Pancreas (tissue), 10 donors: ENCODE measurements around the gene SLC2A8. TPM values are rescaled to one million over a fixed set of nuclear protein-coding genes. Genes with fewer than 3 reads are reported as not detected.

Source experiments
- ATAC-seq, 4 donors: fragments of 200-7000 bp; cut with Tn5 transposase; one replicate each; pipeline versions ENCODE4 v1.8.0 to v1.9.1; 2020; ENCODE audit warnings: mild to moderate bottlenecking in 4 of 4, moderate library complexity in 4 of 4
- DNase-seq, 6 donors: peaks; one replicate each; pipeline ENCODE4 v3.0.0-alpha.2; 2020
- FAIRE-seq: peaks from 2 replicates; lab custom pipeline; 2012; peaks lifted over from hg19 to GRCh38; lab: Jason Lieb, UNC
- H3K27ac ChIP-seq, 4 donors: fragments of 200-600 bp; sonication (generic); 1 replicate in 3 of 4; 2 replicates in 1 of 4; pipeline versions ENCODE4 v1.5.0 to v1.8.0; 2020
- H3K27me3 ChIP-seq, 4 donors: fragments of 200-600 bp; one replicate each; pipeline ENCODE4 v1.8.0; 2021
- H3K36me3 ChIP-seq, 3 donors: fragments of 200-600 bp; sonication (generic) in 1 of 3; one replicate each; pipeline versions ENCODE4 v1.5.0 to v1.8.0; 2020 to 2021
- H3K4me1 ChIP-seq, 3 donors: fragments of 200-600 bp; one replicate each; pipeline ENCODE4 v1.8.0; 2021
- H3K4me3 ChIP-seq, 4 donors: fragments of 200-600 bp; sonication (generic) in 2 of 4; one replicate each; pipeline versions ENCODE4 v1.5.0 to v1.8.0; 2020 to 2021
- H3K9me3 ChIP-seq, 4 donors: fragments of 200-600 bp; one replicate each; pipeline ENCODE4 v1.8.0; 2021
- WGBS, 2 donors: extraction: QIAGEN DNeasy Blood & Tissue Kit; methylation state at CpG; one replicate each; pipeline ENCODE4 v1.1.7; 2013; 5-methylcytosine and 5-hydroxymethylcytosine counted together
- intact Hi-C, 3 donors: fragments of 100-400 bp; cut with DNase I; formaldehyde crosslinking; loops; one replicate each; pipeline versions ENCODE4 v1.11.1 to v1.14.2; 2022
- polyA plus RNA-seq, 2 donors: library from polyadenylated mRNA; stranded (reverse); fragments of 200-250 nt; gene quantifications; one replicate each; pipeline ENCODE4 v1.2.3, GENCODE V29; 2013
- total RNA-seq, 6 donors: library from RNA; stranded (reverse); fragmentation: NEBNext Ultra II Directional in 4 of 6; extraction: Animal tissue kit (Norgen Biotek cat#: 25700) in 4 of 6; gene quantifications; one replicate each; pipeline versions ENCODE4 v1.2.1 to v1.2.4, GENCODE V29; 2021 to 2023
- TF ChIP-seq, protein P1 (sequence below), 4 donors: fragments of 200-600 bp; sonication (generic) in 3 of 4; IDR thresholded peaks; one replicate each; pipeline versions ENCODE4 v1.5.0 to v1.8.0; 2021; ENCODE audit warnings: antibody characterized with exemption in 4 of 4
- donor health status: healthy with polysubstance abuse.
- donor health status: DM: no; HTN: no; CAD: no; lungs with moderate emphysema.
- donor health status: DM: no; HTN: no; CAD: no.
- donor health status: control.
- donor health status: control.
- donor health status: Bipolar disorder and iron deficiency.
- donor health status: DM: yes; HTN: yes; CAD: no.
- donor health status: DM: no; HTN: no; CAD: no.
- donor health status: DM: no; HTN: no; CAD: no.
- donor health status: DM: yes; HTN: yes; CAD: no.

The SLC2A8 gene
- total RNA-seq = 10 to 100 TPM in 1 of 6 donors, 1 to 10 TPM in 5; 5.5 to 10.5 (median 6.8) TPM
- 10 to 100 TPM; 15.3 to 18.9 TPM for polyA plus RNA-seq

GRCh38 chr9:127396808-127397645, at the start of gene SLC2A8:
TSS of gene SLC2A8 (plus strand) at chr9:127397169. CDS start at chr9:127397231, 62 bp downstream.
- WGBS, 2 donors = 1% methylated on average over 74 to 87 of the region's 87 CpGs
- TF ChIP-seq, protein P1, sequence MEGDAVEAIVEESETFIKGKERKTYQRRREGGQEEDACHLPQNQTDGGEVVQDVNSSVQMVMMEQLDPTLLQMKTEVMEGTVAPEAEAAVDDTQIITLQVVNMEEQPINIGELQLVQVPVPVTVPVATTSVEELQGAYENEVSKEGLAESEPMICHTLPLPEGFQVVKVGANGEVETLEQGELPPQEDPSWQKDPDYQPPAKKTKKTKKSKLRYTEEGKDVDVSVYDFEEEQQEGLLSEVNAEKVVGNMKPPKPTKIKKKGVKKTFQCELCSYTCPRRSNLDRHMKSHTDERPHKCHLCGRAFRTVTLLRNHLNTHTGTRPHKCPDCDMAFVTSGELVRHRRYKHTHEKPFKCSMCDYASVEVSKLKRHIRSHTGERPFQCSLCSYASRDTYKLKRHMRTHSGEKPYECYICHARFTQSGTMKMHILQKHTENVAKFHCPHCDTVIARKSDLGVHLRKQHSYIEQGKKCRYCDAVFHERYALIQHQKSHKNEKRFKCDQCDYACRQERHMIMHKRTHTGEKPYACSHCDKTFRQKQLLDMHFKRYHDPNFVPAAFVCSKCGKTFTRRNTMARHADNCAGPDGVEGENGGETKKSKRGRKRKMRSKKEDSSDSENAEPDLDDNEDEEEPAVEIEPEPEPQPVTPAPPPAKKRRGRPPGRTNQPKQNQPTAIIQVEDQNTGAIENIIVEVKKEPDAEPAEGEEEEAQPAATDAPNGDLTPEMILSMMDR (IDR thresholded peaks at IDR 0.05) = peak in 2 of 4 donors; percentile 6 to 12
- intact Hi-C loops = no loop called here
- H3K36me3 ChIP-seq = no peaks in the 10 kb centered on the region
- FAIRE-seq = peak; percentile 98
- peak; percentile 90 to 96 (median 92) for ATAC-seq
- peak within 1 kb of the TSS; percentile 76 to 85 (median 80) for H3K27ac ChIP-seq
- H3K4me3 ChIP-seq = peak within 1 kb of the TSS; percentile 69 to 94 (median 85)
- peak; percentile 94 to 100 (median 99) for DNase-seq
- H3K4me1 ChIP-seq = peaks cover 0 to 6% (median 0%) of the 10 kb centered on the region in 3 donors
- no peaks in the 10 kb centered on the region for H3K9me3 ChIP-seq
- no peaks in the 10 kb centered on the region for H3K27me3 ChIP-seq

DNA sequence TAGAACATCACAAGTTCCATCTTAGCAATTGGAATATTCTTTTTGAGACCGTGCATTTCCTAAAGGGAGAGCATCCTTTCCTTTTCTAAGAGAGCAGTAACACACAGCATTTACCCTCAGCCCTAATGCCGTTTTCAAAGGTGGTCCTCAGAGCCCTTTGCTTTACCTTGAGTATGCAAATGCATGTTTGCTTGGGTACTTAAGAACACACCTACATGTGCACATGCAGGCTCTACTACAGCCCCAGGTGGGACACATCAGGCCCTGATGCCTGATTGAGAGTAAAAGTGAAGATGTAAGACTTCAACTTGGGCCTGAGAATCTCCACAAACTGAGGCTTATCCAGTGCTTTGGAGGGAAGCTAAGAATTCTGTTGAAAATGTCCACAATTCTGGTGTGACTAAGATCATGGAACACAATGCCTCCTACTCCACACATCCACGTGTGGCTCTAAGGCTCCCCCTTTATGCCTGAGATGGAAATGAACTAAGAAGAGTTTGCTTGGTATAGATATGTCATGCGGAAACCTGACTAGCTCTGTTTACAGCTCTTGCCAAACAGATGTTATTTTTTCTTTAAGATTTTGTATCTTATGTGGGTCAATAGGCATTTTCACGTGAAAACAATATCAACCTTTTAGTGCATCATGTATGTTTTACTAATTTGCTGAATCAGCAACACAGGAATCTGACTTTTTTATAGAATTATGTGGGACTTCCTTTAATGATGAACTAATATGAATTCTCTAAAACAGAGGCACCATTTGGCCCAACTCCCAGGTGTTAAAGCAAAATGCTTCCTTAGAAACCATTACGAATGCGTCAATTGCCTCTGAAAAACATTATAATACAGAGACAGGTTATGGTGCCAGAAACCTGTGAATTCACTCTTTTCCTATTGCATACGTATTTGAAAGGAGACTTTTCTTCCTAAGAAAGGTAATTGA, 48.9 kb upstream of the SLC2A8 start:
- DNase-seq (peak in 1 of 6 donors; percentile 24), ATAC-seq (peak; percentile 77 to 96 (median 89)), FAIRE-seq (no peak)
- TF ChIP-seq, protein P1 (IDR thresholded peaks at IDR 0.05) = peak in 2 of 4 donors; percentile 28 to 33
- H3K27ac ChIP-seq = no peak overlapping the region
- H3K4me3 ChIP-seq = no peak overlapping the region
- no peaks in the 10 kb centered on the region for H3K9me3 ChIP-seq
- no peaks in the 10 kb centered on the region for H3K36me3 ChIP-seq
- no peaks in the 10 kb centered on the region for H3K27me3 ChIP-seq
- intact Hi-C loops = loop anchor here in 2 of 3 donors (10.0 kb wide), 2 partner anchors 113 to 133 kb away; no protein-coding TSS in a partner anchor
- 53 to 60% methylated on average over 8 of the region's 8 CpGs for WGBS, 2 donors
- H3K4me1 ChIP-seq = peaks cover 0 to 4% (median 0%) of the 10 kb centered on the region in 3 donors

GRCh38 chr9:127349483-127350113, 47.4 kb upstream of the SLC2A8 start:
- no peak overlapping the region for H3K4me3 ChIP-seq
- H3K36me3 ChIP-seq = no peaks in the 10 kb centered on the region
- DNase-seq (no peak), FAIRE-seq (no peak), ATAC-seq (no peak)
- no peak overlapping the region for H3K27ac ChIP-seq
- TF ChIP-seq, protein P1 (IDR thresholded peaks at IDR 0.05) = no peak
- H3K9me3 ChIP-seq = no peaks in the 10 kb centered on the region
- WGBS, 2 donors = 82 to 90% methylated on average over 12 of the region's 12 CpGs
- intact Hi-C loops = loop anchor here in 2 of 3 donors (10.0 kb wide), 2 partner anchors 115 to 135 kb away; no protein-coding TSS in a partner anchor
- H3K27me3 ChIP-seq = no peaks in the 10 kb centered on the region
- H3K4me1 ChIP-seq = peaks cover 0 to 4% (median 0%) of the 10 kb centered on the region in 3 donors
